CD8-positive, alpha-beta memory T cell (primary cell): Measurements from ENCODE around the gene NDUFAF8. TPM values are rescaled to one million over a fixed set of nuclear protein-coding genes. Genes with fewer than 3 reads are reported as not detected.

Experiments
- CTCF ChIA-PET: fragments of 350-600 bp; sonication (Branson Sonifier 250); formaldehyde crosslinking; loops from one replicate; lab custom pipeline; 2021; ENCODE audit warnings: antibody characterized with exemption; lab: Charles Lee
- POLR2A ChIA-PET: fragments of 350-600 bp; sonication (Branson Sonifier 250); formaldehyde crosslinking; loops from one replicate; lab custom pipeline; 2021; ENCODE audit warnings: antibody characterized with exemption; lab: Charles Lee
- DNase-seq, 5 donors: peaks; one replicate each; pipeline versions ENCODE4 v3.0.0 to v3.0.0-alpha.2; 2020 to 2022; ENCODE audit warnings: mixed read lengths in 1 of 5
- H3K27ac ChIP-seq: one replicate; pipeline ENCODE4 v1.7.0; 2013; ENCODE audit warnings: low read depth, mild to moderate bottlenecking, low read length, moderate library complexity
- H3K27me3 ChIP-seq: 2 replicates; pipeline ENCODE4 v1.7.0; 2013; ENCODE audit warnings: low read length, mild to moderate bottlenecking; ENCODE audit not compliant: insufficient read depth, poor library complexity, severe bottlenecking
- H3K36me3 ChIP-seq: 2 replicates; pipeline ENCODE4 v1.7.0; 2013; ENCODE audit warnings: mild to moderate bottlenecking, low read length, moderate library complexity; ENCODE audit not compliant: insufficient read depth
- H3K4me1 ChIP-seq: 2 replicates; pipeline ENCODE4 v1.7.0; 2013; ENCODE audit warnings: mild to moderate bottlenecking, low read length, moderate library complexity; ENCODE audit not compliant: insufficient read depth
- H3K4me3 ChIP-seq: 2 replicates; pipeline ENCODE4 v1.7.0; 2013; ENCODE audit warnings: mild to moderate bottlenecking, low read length
- H3K9me3 ChIP-seq: 2 replicates; pipeline ENCODE4 v1.7.0; 2013; ENCODE audit warnings: mild to moderate bottlenecking, low read length
- H3K27ac Mint-ChIP-seq, 8 donors: one replicate each; pipeline ENCODE4 v1.8.0; 2020 to 2021; ENCODE audit warnings: mixed read lengths in 8 of 8, mild to moderate bottlenecking in 6 of 8, inconsistent platforms in 3 of 8, moderate library complexity in 3 of 8
- H3K27me3 Mint-ChIP-seq, 2 donors: one replicate each; pipeline ENCODE4 v1.8.0; 2020 to 2021; ENCODE audit warnings: mixed read lengths in 2 of 2, mild to moderate bottlenecking in 1 of 2, moderate library complexity in 1 of 2
- H3K36me3 Mint-ChIP-seq, 3 donors: one replicate each; pipeline ENCODE4 v1.8.0; 2020 to 2021; ENCODE audit warnings: mixed read lengths in 3 of 3, inconsistent platforms in 1 of 3, mild to moderate bottlenecking in 1 of 3
- H3K4me1 Mint-ChIP-seq, 3 donors: one replicate each; pipeline ENCODE4 v1.8.0; 2020 to 2021; ENCODE audit warnings: mixed read lengths in 3 of 3, inconsistent platforms in 1 of 3, mild to moderate bottlenecking in 1 of 3
- H3K4me3 Mint-ChIP-seq, 7 donors: one replicate each; pipeline ENCODE4 v1.8.0; 2020 to 2021; ENCODE audit warnings: mixed read lengths in 7 of 7, mild to moderate bottlenecking in 6 of 7, moderate library complexity in 4 of 7, inconsistent platforms in 2 of 7
- H3K9me3 Mint-ChIP-seq, 5 donors: one replicate each; pipeline ENCODE4 v1.8.0; 2020 to 2022; ENCODE audit warnings: mixed read lengths in 5 of 5, mild to moderate bottlenecking in 3 of 5, moderate library complexity in 2 of 5, inconsistent platforms in 1 of 5
- polyA plus RNA-seq: library from polyadenylated mRNA; unstranded; fragments of 300-500 nt; fragmentation: Illumina TruSeq; gene quantifications from one replicate; pipeline ENCODE4 v1.2.3, GENCODE V29; 2021
- total RNA-seq, 2 experiments: library from RNA; stranded (reverse); gene quantifications; one replicate each; pipeline ENCODE4 v1.2.3, GENCODE V29; 2021

The NDUFAF8 gene
- total and polyA plus RNA-seq, 3 experiments from 2014 or later = 76.4 to 138 (median 136) TPM

DNA sequence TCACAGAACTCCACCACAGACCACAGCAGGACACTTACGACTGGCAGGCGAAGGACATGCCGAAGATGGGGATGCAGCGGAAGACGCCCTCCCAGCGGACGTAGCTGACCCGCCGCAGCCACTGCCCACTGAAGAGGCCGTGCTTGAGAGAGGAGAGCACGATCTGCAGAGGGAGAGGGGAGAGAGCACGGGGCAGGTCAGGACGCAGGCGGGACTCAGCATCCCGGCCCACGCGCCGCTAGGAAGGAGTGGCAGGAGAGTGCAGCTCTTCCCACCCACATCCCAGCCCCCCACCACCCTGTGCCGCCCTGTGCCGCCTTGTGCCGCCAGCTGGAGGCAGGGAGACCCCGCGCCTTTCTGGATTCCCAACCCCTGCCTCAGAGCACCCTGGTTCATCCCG lies 41.5 kb downstream of the NDUFAF8 start:
- Histone ChIP-seq H3K9me3 (no peaks in the 10 kb centered on the region), H3K4me3 (no peak overlapping the region), H3K27me3 (no peaks in the 10 kb centered on the region), H3K36me3 (peaks cover 12% of the 10 kb centered on the region), H3K4me1 (peaks cover 11% of the 10 kb centered on the region), H3K27ac (no peak overlapping the region)
- POLR2A ChIA-PET = no interaction called here
- no peaks in the 10 kb centered on the region for H3K27me3 Mint-ChIP-seq
- CTCF ChIA-PET = no interaction called here
- H3K4me1 Mint-ChIP-seq = peaks cover 11 to 14% (median 14%) of the 10 kb centered on the region in 3 donors
- no peak for DNase-seq
- peaks cover 0 to 68% (median 7%) of the 10 kb centered on the region in 3 donors for H3K36me3 Mint-ChIP-seq
- no peaks in the 10 kb centered on the region for H3K9me3 Mint-ChIP-seq
- no peak overlapping the region for H3K4me3 Mint-ChIP-seq
- no peak overlapping the region for H3K27ac Mint-ChIP-seq

DNA sequence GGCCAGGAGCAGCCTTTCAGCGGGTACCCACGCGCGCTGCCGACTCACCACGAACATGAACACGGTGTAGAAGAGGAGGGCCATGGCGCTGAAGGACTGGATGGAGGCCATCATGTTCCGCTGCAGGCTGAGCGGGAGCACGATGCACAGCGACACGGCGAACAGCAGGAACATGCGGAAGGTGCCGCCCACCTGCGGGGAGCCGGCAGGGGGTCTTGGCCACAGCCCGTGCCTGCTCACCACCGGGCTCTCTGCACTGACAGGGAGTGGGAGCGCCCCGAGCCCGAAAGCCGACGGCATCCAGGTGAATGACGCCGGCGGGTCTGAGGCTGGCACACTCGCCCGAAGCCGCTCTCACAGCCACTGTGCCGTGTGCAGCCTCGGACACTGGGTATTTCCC lies 43.0 kb downstream of the NDUFAF8 start:
- CTCF ChIA-PET = no interaction called here
- H3K4me3 ChIP-seq = no peak overlapping the region
- H3K36me3 ChIP-seq = peaks cover 7% of the 10 kb centered on the region
- Mint-ChIP-seq H3K27ac (no peak overlapping the region), H3K4me3 (no peak overlapping the region), H3K4me1 (peaks cover 23 to 30% (median 28%) of the 10 kb centered on the region in 3 donors), H3K9me3 (no peaks in the 10 kb centered on the region), H3K36me3 (peaks cover 0 to 56% (median 3%) of the 10 kb centered on the region in 3 donors), H3K27me3 (no peaks in the 10 kb centered on the region)
- no peaks in the 10 kb centered on the region for H3K27me3 ChIP-seq
- H3K4me1 ChIP-seq = peaks cover 23% of the 10 kb centered on the region
- POLR2A ChIA-PET = no interaction called here
- no peak for DNase-seq
- H3K27ac ChIP-seq = no peak overlapping the region
- H3K9me3 ChIP-seq = no peaks in the 10 kb centered on the region

DNA sequence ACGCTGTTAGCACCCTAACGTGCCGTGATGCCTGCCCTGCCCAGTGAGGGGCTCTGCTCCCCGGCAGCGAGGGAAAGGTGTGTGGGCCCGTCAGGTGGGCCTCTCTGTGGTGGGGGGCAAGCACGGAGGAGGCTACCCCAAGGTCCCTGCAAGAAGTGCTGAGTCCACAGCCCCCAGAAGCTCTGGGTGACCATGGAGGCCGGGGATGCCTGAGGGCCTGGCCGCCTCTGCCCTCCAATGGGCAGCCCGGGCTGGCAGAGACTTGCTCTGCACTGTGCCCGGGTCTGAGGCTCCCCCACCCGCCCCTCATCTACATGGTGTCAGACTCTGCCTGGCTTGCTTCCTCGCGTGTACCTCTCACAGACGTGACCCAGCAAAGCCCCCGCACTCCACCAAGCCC lies 43.8 kb downstream of the NDUFAF8 start:
- peaks cover 0 to 56% (median 6%) of the 10 kb centered on the region in 3 donors for H3K36me3 Mint-ChIP-seq
- Histone ChIP-seq H3K27me3 (no peaks in the 10 kb centered on the region), H3K4me3 (no peak overlapping the region), H3K4me1 (peaks cover 23% of the 10 kb centered on the region), H3K36me3 (peaks cover 7% of the 10 kb centered on the region), H3K27ac (no peak overlapping the region), H3K9me3 (no peaks in the 10 kb centered on the region)
- no peak for DNase-seq
- no peaks in the 10 kb centered on the region for H3K9me3 Mint-ChIP-seq
- H3K27me3 Mint-ChIP-seq = no peaks in the 10 kb centered on the region
- peaks cover 30 to 35% (median 33%) of the 10 kb centered on the region in 3 donors for H3K4me1 Mint-ChIP-seq
- ChIA-PET CTCF (no interaction called here), POLR2A (no interaction called here)
- H3K4me3 Mint-ChIP-seq = no peak overlapping the region
- H3K27ac Mint-ChIP-seq = no peak overlapping the region

DNA sequence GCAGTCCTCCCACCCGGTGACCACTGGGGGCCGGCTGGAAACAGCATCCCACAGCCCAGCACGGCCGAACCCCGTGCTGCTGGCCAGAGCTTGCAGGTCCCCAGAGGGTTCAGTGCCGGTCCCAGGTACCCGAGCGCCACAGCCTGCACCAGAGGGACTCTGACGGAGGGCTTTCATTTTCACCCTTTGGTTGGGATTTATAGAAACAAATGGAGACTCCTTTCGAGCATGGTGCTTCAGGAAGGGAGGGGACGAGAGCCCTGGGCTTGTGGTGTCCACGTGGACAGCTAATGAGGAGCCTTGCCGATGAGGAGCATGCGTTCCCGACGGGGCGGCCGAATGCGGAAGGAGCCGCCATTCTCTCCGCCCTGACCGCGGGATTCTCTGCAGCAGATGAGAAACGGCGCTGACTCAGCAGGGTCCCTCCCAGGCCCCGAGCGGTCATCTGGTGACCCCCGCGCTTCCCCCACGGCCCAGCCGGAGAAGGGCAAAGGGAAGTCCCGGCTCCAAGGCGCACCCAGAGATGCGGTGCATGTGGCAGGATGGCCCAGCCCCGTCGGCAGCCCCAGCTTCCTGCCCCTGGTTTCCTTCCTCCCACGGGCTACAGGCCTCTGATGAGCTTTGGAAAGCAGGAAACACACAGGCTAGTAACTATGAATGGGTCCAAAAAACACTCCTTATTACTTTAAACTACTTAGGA lies 46.2 kb downstream of the NDUFAF8 start:
- H3K36me3 ChIP-seq = peaks cover 3% of the 10 kb centered on the region
- H3K4me3 Mint-ChIP-seq = peak overlapping the region; percentile 84 to 92 (median 87)
- H3K4me1 ChIP-seq = peaks cover 23% of the 10 kb centered on the region

DNA sequence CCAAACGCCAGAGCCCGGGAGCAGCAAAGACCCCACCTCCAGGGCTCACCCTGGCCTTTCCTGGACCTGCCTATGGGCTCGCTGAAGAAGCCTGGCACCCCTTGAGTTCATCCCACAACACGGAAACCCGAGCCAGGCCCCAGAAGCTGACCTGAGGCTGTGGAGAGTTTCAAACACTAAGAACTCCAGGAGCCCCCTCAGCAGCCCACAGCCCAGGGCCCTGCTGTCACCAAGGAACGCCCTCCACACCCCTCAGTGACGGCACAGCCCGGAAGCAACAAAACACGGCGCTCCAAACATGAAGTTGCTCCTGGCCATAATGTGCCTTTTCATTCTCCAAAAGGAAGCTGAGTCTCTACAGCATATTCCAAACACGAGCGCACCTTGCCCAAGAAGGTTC lies 46.8 kb downstream of the NDUFAF8 start:
- Mint-ChIP-seq H3K4me3 (peak overlapping the region; percentile 84 to 92 (median 87)), H3K27me3 (no peaks in the 10 kb centered on the region), H3K4me1 (peaks cover 31 to 44% (median 43%) of the 10 kb centered on the region in 3 donors), H3K27ac (peak overlapping the region; percentile 65 to 96 (median 87)), H3K36me3 (peaks cover 0 to 47% (median 8%) of the 10 kb centered on the region in 3 donors), H3K9me3 (no peaks in the 10 kb centered on the region)
- POLR2A ChIA-PET = interaction anchor here (1.4 to 1.9 kb wide), 2 partner anchors 9 to 228 kb away, joined by 3 to 7 read pairs; partner anchors contain the start of gene SLC38A10
- CTCF ChIA-PET = no interaction called here
- peak overlapping the region; percentile 60 for H3K27ac ChIP-seq
- no peak for DNase-seq
- no peaks in the 10 kb centered on the region for H3K27me3 ChIP-seq
- peak overlapping the region; percentile 62 for H3K4me3 ChIP-seq
- H3K9me3 ChIP-seq = no peaks in the 10 kb centered on the region
- H3K36me3 ChIP-seq = peaks cover 4% of the 10 kb centered on the region
- peaks cover 23% of the 10 kb centered on the region for H3K4me1 ChIP-seq

More for the DNA sequence above, 46.2 kb downstream of the NDUFAF8 start:
- Histone ChIP-seq H3K27me3 (no peaks in the 10 kb centered on the region), H3K27ac (peak overlapping the region; percentile 60), H3K9me3 (no peaks in the 10 kb centered on the region), H3K4me3 (peak overlapping the region; percentile 62)
- H3K27ac Mint-ChIP-seq = peak overlapping the region; percentile 65 to 96 (median 89)
- H3K4me1 Mint-ChIP-seq = peaks cover 32 to 42% (median 41%) of the 10 kb centered on the region in 3 donors
- DNase-seq = peak; percentile 24 to 57 (median 41)
- POLR2A ChIA-PET = interaction anchor here (1.4 to 1.9 kb wide), 2 partner anchors 10 to 228 kb away, joined by 3 to 7 read pairs; partner anchors contain the start of gene SLC38A10
- CTCF ChIA-PET = no interaction called here
- no peaks in the 10 kb centered on the region for H3K27me3 Mint-ChIP-seq
- peaks cover 0 to 49% (median 7%) of the 10 kb centered on the region in 3 donors for H3K36me3 Mint-ChIP-seq
- no peaks in the 10 kb centered on the region for H3K9me3 Mint-ChIP-seq

DNA sequence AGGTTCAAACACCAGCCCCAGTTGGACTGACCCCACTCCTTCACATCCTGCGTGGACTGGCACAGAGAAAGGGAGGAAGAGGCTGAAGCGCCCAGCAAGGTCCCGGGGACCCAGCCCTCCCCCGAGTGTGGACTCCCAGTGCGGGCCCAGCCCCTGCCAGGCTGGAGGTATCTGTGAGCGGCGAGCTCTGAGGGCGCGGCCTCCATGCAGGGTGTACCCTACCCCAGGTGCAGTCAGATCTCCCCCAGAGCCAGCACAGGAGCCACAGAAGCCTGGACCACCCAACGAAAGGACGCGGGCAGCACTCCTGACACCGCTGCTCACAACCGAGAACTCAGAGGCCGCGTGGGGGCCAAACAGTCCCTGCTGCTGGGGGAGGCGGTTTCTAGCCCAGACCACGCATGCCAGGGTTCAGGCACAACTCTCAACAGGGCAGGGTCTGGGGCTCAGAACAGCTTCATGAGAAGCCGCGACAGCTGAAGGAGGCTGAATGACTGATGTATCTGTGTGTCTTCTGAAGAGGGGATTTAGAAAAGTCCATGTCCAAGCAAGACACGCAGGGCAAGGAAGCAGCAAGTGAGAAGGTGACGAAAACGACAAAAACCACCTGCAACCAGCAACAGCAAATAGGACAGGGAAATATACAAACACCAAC lies 47.5 kb downstream of the NDUFAF8 start:
- CTCF ChIA-PET = no interaction called here
- no peak for DNase-seq
- H3K9me3 Mint-ChIP-seq = no peaks in the 10 kb centered on the region
- peak overlapping the region; percentile 60 for H3K27ac ChIP-seq
- H3K27me3 Mint-ChIP-seq = no peaks in the 10 kb centered on the region
- no peak overlapping the region for H3K4me3 ChIP-seq
- H3K4me1 ChIP-seq = peaks cover 27% of the 10 kb centered on the region
- peak overlapping the region; percentile 50 to 96 (median 78) for H3K27ac Mint-ChIP-seq
- H3K9me3 ChIP-seq = no peaks in the 10 kb centered on the region
- peaks cover 0 to 46% (median 9%) of the 10 kb centered on the region in 3 donors for H3K36me3 Mint-ChIP-seq
- H3K4me1 Mint-ChIP-seq = peaks cover 35 to 50% (median 48%) of the 10 kb centered on the region in 3 donors
- no peaks in the 10 kb centered on the region for H3K27me3 ChIP-seq
- POLR2A ChIA-PET = interaction anchor here (1.9 kb wide), 1 partner anchor 9 kb away, joined by 7 read pairs; the partner anchor contains the start of gene SLC38A10
- H3K36me3 ChIP-seq = peaks cover 4% of the 10 kb centered on the region
- H3K4me3 Mint-ChIP-seq = peak overlapping the region; percentile 5 to 92 (median 66)

DNA sequence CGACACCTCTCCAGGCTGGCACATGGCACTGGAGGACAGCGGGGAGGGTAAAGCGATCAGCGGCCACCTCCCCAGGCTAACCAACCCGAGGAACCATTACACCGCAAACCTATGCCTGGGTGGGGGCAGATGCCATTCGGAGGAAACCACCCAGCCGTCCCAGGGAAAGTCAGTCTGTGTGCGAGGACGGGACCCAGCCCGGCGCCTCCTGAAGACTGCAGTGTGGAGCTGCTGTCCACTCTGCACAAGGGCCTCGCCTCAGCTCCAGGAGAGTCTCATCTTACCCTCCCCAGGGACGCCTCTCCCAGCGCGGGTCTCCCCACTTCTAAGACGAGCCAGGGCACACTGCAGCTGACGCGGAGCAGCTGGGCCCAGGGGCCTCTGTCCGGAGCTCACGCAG lies 48.0 kb downstream of the NDUFAF8 start:
- no peaks in the 10 kb centered on the region for H3K9me3 ChIP-seq
- no peak for DNase-seq
- H3K36me3 Mint-ChIP-seq = peaks cover 0 to 46% (median 9%) of the 10 kb centered on the region in 3 donors
- CTCF ChIA-PET = no interaction called here
- no peak overlapping the region for H3K27ac ChIP-seq
- H3K9me3 Mint-ChIP-seq = no peaks in the 10 kb centered on the region
- peaks cover 4% of the 10 kb centered on the region for H3K36me3 ChIP-seq
- H3K4me1 Mint-ChIP-seq = peaks cover 37 to 53% (median 52%) of the 10 kb centered on the region in 3 donors
- H3K4me3 ChIP-seq = no peak overlapping the region
- H3K4me3 Mint-ChIP-seq = peak overlapping the region in 6 of 7 donors; percentile 19 to 79 (median 50)
- peak overlapping the region in 7 of 8 donors; percentile 49 to 96 (median 78) for H3K27ac Mint-ChIP-seq
- POLR2A ChIA-PET = no interaction called here
- no peaks in the 10 kb centered on the region for H3K27me3 Mint-ChIP-seq
- peaks cover 28% of the 10 kb centered on the region for H3K4me1 ChIP-seq
- H3K27me3 ChIP-seq = no peaks in the 10 kb centered on the region
